Activated T-helper 1 cell treated with Interleukin-2 at 50 U/mL for 16 hours (primary cell): Measurements from ENCODE around the gene THAP12.
"Not testable (repeated sequence)": the region's sequence is repeated elsewhere in the genome, so short reads cannot be mapped to it uniquely, and the experiment has no call there.

Experiments
- DNase-seq: peaks from one replicate; pipeline ENCODE4 v3.0.0-alpha.2; 2020; ENCODE audit warnings: low read depth

Gene THAP12, protein sequence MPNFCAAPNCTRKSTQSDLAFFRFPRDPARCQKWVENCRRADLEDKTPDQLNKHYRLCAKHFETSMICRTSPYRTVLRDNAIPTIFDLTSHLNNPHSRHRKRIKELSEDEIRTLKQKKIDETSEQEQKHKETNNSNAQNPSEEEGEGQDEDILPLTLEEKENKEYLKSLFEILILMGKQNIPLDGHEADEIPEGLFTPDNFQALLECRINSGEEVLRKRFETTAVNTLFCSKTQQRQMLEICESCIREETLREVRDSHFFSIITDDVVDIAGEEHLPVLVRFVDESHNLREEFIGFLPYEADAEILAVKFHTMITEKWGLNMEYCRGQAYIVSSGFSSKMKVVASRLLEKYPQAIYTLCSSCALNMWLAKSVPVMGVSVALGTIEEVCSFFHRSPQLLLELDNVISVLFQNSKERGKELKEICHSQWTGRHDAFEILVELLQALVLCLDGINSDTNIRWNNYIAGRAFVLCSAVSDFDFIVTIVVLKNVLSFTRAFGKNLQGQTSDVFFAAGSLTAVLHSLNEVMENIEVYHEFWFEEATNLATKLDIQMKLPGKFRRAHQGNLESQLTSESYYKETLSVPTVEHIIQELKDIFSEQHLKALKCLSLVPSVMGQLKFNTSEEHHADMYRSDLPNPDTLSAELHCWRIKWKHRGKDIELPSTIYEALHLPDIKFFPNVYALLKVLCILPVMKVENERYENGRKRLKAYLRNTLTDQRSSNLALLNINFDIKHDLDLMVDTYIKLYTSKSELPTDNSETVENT

DNA sequence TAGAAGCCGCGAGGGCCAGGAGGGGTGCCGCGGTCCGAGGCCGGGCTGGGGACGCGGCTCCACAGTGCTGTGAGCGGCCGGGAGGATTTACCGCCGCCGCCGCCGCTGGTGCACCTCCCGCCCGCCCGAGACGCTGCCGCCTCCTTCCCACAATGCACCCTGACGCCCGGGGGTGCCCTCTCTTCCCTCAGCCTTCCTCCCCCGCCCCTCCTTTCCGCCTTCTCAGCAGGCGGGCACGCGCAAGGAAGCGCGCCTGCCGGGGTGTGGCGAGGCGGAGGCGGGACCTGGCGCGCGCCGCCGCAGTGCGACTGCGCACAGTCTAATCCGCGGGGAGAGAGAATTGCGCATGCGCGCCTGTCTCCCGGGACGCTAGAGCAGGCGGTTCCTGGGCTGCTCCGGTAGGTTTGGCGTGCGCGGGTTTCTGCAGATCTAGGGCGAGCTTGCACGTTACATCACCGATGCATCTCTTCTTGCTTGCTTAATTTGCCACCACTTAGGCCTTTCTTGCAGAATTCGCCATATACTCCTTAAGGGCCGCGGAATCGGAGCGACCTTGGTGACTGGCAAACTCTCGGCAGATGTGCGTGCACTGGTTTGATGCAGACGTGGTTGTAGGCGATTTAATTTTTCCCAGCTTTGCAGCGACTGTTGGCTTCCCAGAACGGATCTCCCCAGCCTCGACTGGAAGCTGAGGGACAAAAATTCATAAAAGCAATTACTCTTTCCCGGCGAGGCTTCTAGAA is at the start of gene THAP12, which contains the start of gene GVQW3:
THAP12 (minus strand) TSS at position 156 of the 743 bp plus-strand sequence. CDS start 296 bp downstream, outside the sequence.
GVQW3 (plus strand) TSS at position 347 of the 743 bp plus-strand sequence. CDS start 506 bp downstream, outside the sequence.
- peak; percentile 97 for DNase-seq

DNA sequence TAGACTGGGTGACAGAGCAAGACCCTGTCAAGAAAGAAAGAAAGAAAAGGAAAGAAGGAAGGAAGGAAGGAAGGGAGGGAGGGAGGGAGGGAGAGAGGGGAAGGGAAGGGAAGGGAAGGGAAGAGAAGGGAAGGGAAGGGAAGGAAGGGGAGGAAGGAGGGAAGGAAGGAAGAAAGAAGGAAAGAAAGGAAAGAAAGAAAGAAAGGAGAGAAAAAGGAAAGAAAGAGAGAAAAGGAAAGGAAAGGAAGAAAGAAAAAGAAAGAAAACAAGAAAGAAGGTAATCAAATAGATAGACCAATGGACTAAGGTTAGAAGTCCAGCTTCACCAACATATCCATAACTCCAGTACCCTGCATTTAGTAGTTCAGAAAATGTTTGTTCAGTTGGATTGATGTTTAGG is 45.7 kb upstream of the THAP12 start:
- DNase-seq: no peak

DNA sequence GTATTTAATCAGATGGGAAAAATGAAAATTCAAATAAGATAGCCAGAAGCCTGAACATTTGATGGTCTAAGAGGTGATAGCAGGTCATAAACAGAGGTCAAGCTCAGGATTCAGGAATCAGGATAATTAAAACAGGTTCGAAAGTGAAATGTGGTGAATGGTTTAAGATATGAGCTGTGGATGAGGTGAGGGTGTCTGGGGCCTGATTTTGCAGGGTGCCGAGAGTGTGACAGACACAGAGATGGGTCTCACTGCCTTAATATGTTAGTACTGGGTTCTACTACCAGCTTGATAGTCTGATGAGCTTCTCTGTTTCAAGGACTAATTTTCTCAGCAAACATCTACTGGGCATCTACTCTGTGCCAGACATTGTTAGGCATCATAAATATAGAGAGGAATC is 44.0 kb upstream of the THAP12 start:
- DNase-seq: no peak

DNA sequence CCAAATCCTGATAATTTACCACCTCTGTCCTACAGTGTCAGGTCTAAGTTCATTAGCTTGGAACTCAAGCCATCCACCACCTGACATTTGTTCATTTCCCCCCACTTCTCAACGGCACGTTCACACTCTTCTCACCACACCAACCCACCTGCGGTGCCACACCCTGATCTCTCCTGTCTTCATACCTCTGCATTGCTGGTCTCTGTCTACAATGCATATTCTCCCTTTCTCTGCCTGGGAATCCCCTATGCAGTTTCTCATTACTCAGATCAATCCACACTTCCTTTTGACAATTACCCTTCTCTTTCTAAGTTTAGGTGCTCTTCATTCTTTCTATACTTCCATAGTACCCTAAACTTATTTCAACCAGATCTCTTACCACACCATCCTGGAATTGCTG is 43.4 kb upstream of the THAP12 start:
- no peak for DNase-seq

DNA sequence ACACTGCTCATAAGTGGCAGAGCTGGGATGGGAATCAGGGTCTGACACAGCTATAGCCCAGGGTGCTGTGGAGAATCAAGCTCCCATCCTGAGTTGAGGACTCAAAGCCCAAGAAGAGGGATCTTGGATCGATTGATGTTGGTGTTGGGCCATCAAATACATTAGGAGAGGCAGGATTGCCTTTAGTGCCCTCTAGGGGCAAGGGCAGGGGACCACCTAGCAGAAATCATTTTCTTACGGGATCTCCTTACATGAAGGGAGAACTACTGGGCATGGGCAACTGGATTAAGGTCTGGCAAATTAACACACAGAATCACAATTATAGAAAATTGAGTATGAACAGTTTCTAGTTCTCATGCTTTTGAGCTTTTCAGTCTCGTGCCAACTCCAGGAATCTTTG is 39.0 kb upstream of the THAP12 start:
- no peak for DNase-seq

DNA sequence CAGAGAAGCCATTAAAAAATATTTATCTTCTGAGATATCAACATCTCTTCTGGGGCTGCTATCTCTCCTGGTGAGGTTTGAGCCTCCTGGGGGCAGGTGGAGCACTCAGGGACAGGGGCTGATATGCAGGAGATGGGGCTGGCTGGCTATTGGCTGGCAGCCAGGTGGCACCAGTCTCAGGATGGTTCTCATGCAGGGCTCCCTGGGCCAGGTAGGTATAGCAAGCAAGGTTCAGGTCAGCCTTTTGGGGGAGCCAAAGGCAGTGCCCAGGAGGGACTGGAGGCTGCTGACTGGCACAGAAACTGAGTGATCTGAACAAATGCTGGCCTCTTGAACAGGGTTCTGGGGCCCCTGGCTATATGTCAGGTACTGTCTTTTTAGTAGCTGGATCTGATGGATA is 34.1 kb upstream of the THAP12 start:
- no peak for DNase-seq

DNA sequence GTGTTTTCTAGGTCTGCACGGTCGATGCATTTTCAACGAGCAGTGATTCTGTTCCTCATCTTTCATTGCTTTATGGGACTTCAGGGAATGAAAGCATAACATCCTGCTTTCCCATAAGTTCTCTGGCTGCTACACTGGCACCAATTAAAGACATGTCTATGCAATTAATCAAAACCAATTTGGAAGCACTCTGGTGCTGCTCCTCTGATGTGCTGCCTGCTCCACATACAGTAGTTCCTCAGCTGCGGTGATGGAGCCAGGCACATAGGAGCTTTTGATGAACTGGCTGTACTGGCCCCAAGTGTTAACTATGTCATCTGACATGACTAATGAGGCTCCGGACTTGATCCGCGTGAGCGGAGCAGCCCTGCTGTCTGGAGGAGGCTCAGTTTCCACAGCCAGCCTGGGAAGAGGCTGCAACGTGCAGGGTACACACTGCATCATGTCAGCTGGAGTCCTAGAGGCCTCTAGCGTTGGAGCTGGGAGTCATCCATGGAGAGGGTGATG is 30.0 kb upstream of the THAP12 start:
- DNase-seq: no peak

DNA sequence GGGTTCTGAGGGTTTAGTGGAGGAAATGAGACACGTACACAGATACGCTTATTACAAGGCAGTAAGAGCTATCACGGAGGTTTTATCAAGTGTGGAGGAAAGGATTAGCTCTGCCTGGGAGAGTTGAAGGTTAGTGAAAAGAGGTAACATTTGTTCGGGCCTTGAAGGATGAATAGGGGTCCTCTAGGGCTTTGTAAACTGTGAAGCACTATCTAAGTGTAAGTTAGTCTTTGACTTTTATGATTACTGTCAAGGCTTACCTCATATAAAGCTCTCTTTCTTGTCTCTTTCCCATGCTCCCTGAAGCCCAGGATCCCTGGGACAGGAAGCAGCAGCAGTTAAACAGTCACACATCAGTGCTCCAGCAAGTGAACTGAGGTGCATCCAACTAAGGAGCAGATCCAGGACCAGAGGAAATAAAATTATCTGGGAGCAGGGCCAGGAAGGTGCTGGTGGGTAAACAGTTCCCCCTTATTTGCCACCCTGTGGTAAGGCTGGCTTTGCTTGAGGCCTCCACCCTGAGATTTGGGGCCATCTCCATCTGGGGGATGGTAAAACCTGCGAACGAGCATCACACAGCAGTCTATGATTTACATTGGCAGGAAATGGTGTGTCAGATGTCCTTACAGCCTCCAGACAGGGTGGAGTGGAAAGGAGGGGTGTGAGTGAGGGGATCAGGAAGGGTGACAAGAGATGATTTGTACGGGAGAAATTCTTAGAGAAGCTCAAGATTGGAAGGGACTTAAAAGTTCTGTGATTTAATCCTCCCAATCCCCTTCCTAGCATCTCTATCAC is 27.4 kb upstream of the THAP12 start:
- no peak for DNase-seq

DNA sequence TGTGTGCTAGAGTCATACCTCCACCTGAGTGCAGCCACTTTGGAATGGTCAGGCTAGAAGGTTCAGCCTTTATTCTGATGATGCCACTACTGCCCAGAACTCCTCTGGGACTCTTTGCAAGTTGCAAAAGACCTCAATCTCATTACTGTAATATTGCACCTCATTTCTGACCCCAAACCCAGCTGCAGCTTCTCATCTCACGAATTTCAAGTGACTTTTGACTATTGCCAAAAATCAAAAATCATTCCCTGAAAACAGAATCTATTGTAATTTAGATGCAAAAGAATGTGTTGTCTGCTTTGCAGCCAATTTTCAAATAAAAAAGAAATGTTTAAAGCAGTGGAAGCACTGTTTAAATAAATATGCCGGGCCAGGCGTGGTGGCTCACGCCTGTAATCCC is 25.4 kb upstream of the THAP12 start:
- DNase-seq: no peak

DNA sequence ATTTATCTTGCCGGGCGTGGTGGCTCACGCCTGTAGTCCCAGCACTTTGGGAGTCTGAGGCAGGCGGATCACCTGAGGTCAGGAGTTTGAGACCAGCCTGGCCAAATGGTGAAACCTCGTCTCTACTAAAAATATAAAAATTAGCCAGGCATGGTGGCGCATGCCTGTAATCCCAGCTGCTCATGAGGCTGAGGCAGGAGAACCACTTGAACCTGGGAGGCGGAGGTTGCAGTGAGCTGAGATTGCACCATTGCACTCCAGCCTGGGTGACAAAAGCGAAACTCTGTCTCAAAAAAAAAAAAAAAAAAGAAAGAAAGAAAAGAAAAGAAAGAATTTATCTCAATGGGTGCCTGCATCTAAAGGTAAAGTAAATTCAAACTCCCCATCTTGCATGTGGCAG is 20.6 kb upstream of the THAP12 start:
- not testable (repeated sequence) for DNase-seq

DNA sequence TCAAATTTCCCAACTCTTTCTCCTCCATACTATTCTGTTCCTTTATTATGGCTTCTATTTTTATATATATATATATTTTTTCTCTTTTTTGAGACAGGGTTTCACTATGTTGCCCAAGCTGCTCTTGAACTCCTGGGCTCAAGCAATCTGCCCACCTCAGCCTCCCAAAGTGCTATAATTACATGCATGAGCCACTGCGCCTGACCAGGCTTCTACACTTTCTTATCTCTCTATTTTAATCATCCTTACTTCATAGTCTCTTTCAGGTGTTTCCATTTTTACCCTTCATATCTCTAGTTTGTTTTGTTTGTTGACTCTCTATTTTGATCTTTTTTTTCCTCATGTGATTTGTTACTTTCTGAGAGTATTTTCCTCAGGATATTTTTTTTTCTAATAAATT is 20.0 kb upstream of the THAP12 start:
- no peak for DNase-seq

DNA sequence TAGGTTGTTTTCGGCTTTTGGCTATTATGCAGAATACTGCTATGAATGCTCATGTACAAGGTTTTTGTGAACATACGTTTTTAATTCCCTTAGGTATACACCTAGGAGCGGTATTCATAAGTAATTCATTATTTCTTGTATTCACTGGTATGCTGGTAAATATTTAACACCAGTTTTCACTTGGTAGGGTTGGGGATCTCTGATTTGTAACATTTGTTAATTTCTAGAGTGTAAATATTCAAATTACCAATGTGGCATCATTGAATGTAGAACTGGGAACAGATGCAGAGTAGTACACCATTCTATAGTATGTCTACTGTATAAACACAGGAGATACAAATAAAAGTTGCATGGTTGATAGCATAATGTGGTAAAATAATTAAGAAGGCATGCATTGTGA is 16.5 kb upstream of the THAP12 start:
- no peak for DNase-seq

DNA sequence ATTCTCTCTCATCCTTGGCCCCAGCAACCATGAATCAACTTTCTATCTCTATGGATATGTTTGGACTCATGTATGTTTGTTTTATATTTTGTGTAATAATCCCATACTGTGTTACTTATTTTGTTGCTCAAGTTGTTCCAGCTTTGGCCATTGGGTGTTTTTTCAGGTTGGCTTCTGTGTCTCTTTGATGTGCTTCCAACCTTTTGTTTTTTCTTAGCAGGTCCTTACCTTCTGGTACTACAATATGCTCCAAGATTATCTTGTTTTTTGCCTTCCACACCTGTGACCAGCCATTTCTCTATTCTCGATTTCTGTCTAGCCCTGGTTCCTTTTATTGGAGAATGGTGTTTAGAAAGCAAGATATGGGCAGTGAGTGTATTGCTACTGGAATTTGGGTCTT is 14.4 kb upstream of the THAP12 start:
- no peak for DNase-seq

DNA sequence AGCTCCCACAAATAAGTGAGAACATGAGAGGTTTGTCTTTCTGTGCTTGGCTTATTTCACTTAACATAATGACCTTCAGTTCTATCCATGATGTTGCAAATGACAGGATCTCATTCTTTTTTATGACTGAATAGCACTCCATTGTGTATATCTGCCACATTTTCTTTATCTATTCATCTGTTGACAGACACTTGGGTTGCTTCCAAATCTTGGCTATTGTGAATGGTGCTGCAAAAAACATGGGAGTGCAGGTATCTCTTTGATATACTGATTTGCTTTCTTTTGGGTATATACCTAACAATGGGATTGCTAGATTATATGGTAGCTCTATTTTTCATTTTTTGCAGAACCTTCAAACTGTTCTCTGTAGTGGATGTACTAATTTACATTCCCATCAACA is 13.5 kb upstream of the THAP12 start:
- DNase-seq: no peak

DNA sequence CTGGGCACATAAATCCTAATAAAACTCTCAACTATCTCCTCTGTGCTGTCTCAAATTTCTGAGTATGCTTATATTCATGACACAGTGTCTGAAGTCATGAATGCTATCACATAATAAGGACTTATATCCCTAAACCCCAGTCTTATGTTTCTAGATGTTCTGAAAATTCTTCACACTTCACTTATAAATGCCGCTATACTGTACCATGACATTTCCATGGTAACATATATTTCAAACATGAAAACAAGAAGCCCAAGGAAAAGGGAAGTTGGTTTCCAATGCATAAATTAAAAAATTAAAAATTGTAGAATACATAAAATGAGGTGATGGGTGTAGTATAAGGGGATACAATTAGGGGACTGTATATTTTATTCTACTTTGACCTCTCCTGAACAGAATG is 11.9 kb upstream of the THAP12 start:
- DNase-seq: no peak

DNA sequence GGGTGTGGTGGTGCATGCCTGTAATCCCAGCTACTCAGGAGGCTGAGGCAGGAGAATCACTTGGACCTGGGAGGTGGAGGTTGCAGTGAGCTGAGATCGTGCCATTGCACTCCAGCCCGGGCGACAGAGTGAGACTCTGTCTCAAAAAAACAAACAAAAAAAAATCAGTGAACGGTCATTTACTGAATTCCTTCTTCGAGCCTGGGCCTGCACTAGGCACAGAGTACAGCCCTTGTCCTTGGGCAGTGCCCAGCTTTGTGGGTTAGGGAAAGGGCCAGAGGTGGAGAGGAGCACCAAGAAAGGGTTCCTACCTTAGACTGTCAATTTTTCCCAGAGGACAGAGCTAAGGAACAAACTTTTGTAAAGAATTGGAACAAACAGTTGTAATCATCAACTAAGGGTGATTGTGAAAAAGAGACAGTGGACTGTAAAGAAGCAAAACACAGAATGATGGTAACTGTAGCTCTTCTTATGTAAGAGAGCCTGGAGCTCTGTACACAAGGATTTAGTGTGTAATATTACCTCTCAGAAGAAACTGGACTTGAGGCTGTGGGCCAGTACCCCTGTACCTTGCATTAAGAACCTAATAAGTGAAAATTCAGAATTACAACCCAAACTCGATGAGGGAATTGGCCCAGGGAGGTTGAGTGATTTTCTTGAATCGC is 11.0 kb upstream of the THAP12 start:
- DNase-seq: no peak

DNA sequence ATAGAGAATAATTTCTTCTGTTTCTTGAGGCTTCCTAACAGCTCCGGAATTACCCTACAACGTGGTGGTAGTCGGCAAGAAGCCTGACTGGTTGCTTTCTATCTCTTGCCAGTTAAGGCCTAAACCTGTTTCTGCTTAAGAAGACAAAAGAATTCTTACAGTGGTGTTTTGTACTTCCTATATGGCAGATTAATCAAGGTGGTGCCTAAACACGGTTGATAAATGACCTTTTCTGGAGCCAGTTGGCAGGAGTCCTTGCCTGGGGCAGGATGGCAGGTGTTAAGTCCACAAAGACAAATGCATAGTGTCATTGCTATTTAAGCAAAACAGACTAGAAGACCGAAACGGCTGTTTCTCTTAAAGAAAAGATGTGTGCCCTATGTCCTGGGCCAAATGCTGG is 10.1 kb upstream of the THAP12 start:
- no peak for DNase-seq

DNA sequence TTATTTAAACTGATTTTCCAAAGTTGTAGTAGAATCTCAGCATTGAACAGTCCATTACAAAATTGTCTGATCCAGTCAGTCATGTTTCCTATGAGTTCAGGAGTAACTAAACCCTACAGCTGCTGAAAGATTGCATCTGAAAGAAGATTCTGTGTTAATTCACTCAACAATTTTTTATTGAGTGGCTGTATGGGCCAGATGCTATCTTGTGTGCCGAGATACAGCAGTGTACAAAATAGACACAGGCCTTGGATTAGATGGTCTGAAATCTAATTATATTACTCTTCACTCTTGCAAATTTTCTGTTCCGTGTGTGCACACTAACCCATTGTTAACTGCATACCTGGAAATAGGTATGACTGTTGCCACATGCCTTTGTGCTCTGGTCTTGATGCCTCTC is 7.5 kb upstream of the THAP12 start:
- no peak for DNase-seq

DNA sequence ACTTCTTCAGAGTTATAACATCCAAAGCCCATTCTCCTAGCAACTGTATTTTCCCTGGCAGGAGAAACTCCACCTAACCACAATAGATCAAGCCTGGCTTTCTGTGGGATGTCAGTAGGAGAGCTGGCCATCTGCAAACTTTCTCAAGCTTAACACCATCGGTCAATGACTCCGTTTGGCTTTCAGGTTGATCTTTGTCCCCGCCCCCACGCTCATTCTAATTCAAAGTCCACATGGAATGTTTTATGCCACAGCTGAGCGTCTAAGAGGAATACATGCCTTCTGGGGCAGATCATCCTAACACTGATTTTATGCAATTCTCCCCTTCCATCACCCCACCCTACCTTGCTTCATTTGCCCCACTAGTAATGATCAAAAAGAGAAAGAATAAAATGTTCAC is 5.0 kb upstream of the THAP12 start:
- no peak for DNase-seq

DNA sequence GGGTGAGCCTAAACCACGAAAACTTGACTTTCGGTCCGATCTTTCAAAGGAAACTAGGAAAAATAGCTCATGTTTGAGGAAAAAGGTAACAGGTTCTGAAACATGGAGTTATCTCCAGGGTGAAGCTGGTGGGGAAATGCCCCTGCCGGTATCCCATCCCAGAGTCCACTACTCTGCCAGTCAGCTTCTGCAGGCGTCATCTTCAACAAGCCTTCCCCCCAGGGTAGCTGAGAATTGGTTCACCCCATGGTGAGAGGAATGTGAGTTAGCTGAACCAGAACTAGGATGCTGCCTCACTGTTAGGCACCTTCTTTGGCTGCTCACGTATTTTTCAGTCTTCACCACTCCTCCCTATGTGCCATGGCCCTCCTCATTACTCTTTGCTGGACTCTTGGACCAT is 1.3 kb upstream of the THAP12 start:
- no peak for DNase-seq
